Bronchial epithelial cell (primary cell): Measurements from ENCODE around the gene BRI3. TPM values are rescaled to one million over a fixed set of nuclear protein-coding genes. Genes with fewer than 3 reads are reported as not detected.

Experiments used
- DNase-seq: peaks from one replicate; pipeline ENCODE4 v3.0.0-alpha.2; 2010; ENCODE audit warnings: low read depth
- FAIRE-seq: peaks from 2 replicates; lab custom pipeline; 2011; peaks lifted over from hg19 to GRCh38; lab: Jason Lieb, UNC
- H3K27me3 ChIP-seq: 2 replicates; pipeline ENCODE4 v1.5.1; 2011; ENCODE audit warnings: low read length; ENCODE audit not compliant: control insufficient read depth, insufficient read depth
- H3K36me3 ChIP-seq: 2 replicates; pipeline ENCODE4 v1.5.1; 2011; ENCODE audit warnings: low read length; ENCODE audit not compliant: control insufficient read depth, insufficient read depth
- H3K4me3 ChIP-seq: 2 replicates; pipeline ENCODE4 v1.5.1; 2011; ENCODE audit warnings: mild to moderate bottlenecking, low read depth, low read length, control low read depth
- CTCF ChIP-seq: IDR thresholded peaks from 2 replicates; pipeline ENCODE4 v1.5.1; 2011; ENCODE audit warnings: mild to moderate bottlenecking, moderate library complexity, low read length, control low read depth, inconsistent platforms; ENCODE audit not compliant: insufficient read depth, severe bottlenecking
- total RNA-seq: library from RNA; depleted of rRNA; stranded (reverse); fragments of >200 nt; gene quantifications from 2 replicates; pipeline ENCODE4 v1.2.1, GENCODE V29; 2014

Gene BRI3
- total RNA-seq, 1 donor from 2014 or later, result 53.7 TPM

DNA sequence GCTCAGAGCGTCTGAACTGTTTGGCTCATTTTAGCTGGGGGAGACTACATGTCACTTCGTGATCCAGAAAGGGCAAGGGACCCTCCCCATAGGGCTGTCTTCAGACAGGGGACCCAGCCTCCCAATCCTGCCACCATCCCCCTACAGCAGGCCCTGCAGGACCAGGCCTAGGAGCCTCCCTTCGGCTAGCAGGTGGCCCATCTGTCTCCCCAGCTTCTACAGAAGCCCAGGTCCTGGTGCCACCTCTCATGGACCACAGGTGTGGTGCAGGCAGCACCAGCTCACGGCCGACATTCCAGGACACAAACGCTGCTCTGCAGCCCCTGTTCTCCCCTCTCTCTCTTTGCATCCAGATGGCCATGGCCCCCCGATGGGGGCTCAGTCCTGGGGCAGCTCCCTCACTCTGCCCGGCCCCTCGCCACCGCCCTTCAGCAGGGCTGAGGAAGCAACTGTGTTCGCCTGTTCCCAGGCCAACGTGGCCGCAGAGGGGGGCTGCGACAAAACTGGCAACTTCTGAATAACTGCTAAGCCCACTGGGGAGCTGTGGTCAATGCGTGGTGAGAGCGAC, 39.7 kb upstream of the BRI3 start:
- DNase-seq (no peak), FAIRE-seq (no peak)
- Histone ChIP-seq H3K27me3 (no peaks in the 10 kb centered on the region), H3K4me3 (no peak overlapping the region), H3K36me3 (peaks cover 2% of the 10 kb centered on the region)
- TF ChIP-seq CTCF, result no peak

DNA sequence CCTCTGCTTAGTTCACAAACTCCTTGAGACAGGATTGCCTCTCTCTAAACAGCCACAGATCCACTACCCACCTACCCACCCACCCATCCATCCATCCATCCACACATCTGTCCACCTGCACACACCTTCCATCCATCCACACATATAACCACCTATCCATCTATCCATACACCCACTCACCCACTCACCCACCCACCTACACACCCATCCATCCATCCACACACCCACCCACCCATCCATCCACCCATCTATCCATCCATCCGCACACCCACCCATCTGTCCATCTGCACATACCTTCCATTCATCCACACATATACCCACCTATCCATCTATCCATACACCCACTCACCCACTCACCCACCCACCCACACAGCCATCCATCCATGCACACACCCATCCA, 39.1 kb upstream of the BRI3 start:
- FAIRE-seq (peak; percentile 93), DNase-seq (no peak)
- H3K36me3 ChIP-seq, result peaks cover 2% of the 10 kb centered on the region
- H3K4me3 ChIP-seq, result no peak overlapping the region
- no peak for TF ChIP-seq CTCF
- no peaks in the 10 kb centered on the region for H3K27me3 ChIP-seq

DNA sequence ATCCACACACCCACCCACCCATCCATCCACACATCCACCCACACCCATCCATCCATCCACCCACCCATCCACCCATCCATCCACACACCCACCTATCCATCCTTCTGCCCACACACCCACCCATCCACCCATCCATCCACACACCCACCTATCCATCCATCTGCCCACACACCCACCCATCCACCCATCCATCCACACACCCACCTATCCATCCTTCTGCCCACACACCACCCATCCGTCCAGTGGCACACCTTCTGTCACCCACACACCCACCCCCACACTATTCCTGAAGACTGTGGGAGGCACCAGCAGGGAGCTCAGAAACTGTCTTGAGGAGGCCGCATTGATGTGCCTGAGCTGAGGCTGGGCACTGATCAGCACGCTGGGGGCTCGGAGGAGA, 38.6 kb upstream of the BRI3 start:
- FAIRE-seq (no peak), DNase-seq (no peak)
- Histone ChIP-seq H3K27me3 (no peaks in the 10 kb centered on the region), H3K4me3 (no peak overlapping the region), H3K36me3 (peaks cover 2% of the 10 kb centered on the region)
- no peak for TF ChIP-seq CTCF

DNA sequence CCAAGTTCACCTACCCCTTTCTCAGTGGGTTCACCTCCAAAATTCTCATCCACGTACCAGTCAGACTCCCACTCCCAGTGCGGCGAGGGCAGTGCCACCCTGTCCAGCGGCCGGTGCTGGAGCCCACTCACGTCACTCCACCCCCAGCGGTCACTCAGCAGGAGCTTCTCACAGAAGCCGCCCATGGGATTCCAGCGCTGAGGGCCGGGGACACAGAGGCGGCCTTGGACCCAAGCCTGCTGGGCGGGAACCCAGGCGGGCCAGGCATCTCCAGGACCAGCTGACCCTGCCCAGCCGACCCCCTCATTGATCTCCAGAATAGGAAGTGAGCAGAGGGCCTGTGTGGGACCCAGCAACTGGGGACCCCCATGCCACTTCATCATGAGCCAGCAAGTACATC, 36.6 kb upstream of the BRI3 start:
- Histone ChIP-seq H3K27me3 (no peaks in the 10 kb centered on the region), H3K36me3 (peaks cover 2% of the 10 kb centered on the region), H3K4me3 (no peak overlapping the region)
- DNase-seq (no peak), FAIRE-seq (no peak)
- no peak for TF ChIP-seq CTCF

DNA sequence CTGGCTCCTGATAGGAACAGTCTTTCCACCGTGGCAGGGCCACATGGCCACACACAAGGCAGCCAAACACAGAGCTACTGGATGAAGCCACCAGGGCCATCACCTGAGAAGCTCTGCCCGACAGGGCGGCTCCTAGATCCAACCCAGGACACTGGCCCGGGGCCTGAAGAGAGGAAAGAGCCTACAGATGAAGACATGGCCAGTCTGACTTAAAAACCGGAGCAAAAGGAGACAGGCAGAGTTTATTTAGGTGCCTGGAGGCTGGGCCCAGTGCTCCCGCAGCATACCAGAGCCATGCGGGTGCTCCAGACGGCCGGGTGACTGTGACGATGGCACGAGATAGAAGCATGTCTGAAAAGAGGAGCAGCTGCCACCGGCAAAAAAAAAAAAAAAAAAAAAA, 33.3 kb upstream of the BRI3 start:
- Histone ChIP-seq H3K27me3 (no peaks in the 10 kb centered on the region), H3K36me3 (peaks cover 1% of the 10 kb centered on the region), H3K4me3 (no peak overlapping the region)
- no peak for DNase-seq
- no peak for TF ChIP-seq CTCF
- no peak for FAIRE-seq

- DNase-seq (no peak), FAIRE-seq (no peak)
- Histone ChIP-seq H3K27me3 (no peaks in the 10 kb centered on the region), H3K4me3 (no peak overlapping the region), H3K36me3 (no peaks in the 10 kb centered on the region)
- no peak for TF ChIP-seq CTCF
Observed at GRCh38 chr7:98249106-98249505, 32.4 kb upstream of the BRI3 start.
